Esophagus muscularis mucosa (tissue), 3 donors: Measurements from ENCODE around the gene ZDHHC20.

Source experiments
- POLR2A ChIP-seq: fragments of 450-650 bp; IDR thresholded peaks from one replicate; pipeline ENCODE4 v1.6.1; 2017; ENCODE audit warnings: antibody characterized with exemption, moderate library complexity, mild to moderate bottlenecking, low read depth
- POLR2AphosphoS5 ChIP-seq, 2 donors: sonication (generic); formaldehyde crosslinking; IDR thresholded peaks; one replicate each; pipeline ENCODE4 v1.6.1; 2017; ENCODE audit warnings: antibody characterized with exemption in 2 of 2
- TF ChIP-seq, protein P1 (sequence below), 3 experiments: fragments of 200-600 bp in 2 of 3; fragments of 450-650 bp in 1 of 3; sonication (generic) in 2 of 3; IDR thresholded peaks; one replicate each; pipeline ENCODE4 v1.5.1; 2017 to 2019; ENCODE audit warnings: antibody characterized with exemption in 3 of 3, mild to moderate bottlenecking in 2 of 3, moderate library complexity in 1 of 3

DNA sequence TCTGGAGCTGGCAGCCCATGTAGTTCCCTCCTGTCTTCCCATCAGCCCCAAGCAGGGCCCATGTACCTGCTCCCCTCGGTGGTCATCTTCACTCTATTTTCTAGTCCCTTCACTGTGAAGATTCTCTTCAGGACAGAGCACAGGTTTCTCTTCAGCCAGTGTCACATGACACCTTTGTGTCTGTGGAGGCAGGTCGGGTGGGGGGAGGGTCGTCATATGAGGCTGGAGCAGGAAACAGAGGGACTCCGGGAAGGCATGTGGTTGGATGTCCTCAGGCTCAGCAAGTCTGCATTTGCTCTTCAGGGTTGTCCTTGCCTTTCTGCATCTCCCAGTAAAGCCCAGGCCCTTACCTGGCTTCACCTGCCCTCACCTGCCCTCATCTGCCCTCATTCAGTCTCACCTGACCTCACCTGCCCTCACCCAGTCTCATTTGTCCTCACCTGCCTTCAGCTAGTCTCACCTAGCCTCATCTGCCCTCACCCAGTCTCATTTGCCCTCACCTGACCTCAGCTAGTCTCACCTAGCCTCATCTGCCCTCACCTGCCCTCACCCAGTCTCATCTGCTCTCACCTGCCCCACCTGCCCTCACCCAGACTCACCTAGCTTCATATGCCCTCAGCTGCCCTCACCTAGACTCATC is 120.3 kb downstream of the ZDHHC20 start:
- TF ChIP-seq, protein P1, sequence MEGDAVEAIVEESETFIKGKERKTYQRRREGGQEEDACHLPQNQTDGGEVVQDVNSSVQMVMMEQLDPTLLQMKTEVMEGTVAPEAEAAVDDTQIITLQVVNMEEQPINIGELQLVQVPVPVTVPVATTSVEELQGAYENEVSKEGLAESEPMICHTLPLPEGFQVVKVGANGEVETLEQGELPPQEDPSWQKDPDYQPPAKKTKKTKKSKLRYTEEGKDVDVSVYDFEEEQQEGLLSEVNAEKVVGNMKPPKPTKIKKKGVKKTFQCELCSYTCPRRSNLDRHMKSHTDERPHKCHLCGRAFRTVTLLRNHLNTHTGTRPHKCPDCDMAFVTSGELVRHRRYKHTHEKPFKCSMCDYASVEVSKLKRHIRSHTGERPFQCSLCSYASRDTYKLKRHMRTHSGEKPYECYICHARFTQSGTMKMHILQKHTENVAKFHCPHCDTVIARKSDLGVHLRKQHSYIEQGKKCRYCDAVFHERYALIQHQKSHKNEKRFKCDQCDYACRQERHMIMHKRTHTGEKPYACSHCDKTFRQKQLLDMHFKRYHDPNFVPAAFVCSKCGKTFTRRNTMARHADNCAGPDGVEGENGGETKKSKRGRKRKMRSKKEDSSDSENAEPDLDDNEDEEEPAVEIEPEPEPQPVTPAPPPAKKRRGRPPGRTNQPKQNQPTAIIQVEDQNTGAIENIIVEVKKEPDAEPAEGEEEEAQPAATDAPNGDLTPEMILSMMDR (IDR thresholded peaks at IDR 0.05), result no peak
- TF ChIP-seq POLR2AphosphoS5 (IDR thresholded peaks at IDR 0.05), result no peak
- no peak for TF ChIP-seq POLR2A
